Measurements from ENCODE around the gene GSE1. TPM values are rescaled to one million over a fixed set of nuclear protein-coding genes. Genes with fewer than 3 reads are reported as not detected.

Gene GSE1
- total RNA-seq, 1 donor from 2014 or later: 12.9 TPM

- no peaks in the 10 kb centered on the region for H3K27me3 ChIP-seq (ENCODE audit: control insufficient read depth, insufficient read depth, low read length)
- no peak for DNase-seq (ENCODE audit: low read depth)
- H3K36me3 ChIP-seq (ENCODE audit: control insufficient read depth, insufficient read depth, low read length): no peaks in the 10 kb centered on the region
- H3K4me3 ChIP-seq (ENCODE audit: low read depth, low read length): no peak overlapping the region
- FAIRE-seq: no peak
- no peak for TF ChIP-seq CTCF (IDR thresholded peaks at IDR 0.05; ENCODE audit: insufficient read depth, low read length, severe bottlenecking)
Observed at GRCh38 chr16:85689950-85690320, 76.8 kb downstream of the GSE1 start.

GRCh38 chr16:85690469-85691064 lies 77.4 kb downstream of the GSE1 start:
- no peaks in the 10 kb centered on the region for H3K36me3 ChIP-seq (ENCODE audit: control insufficient read depth, insufficient read depth, low read length)
- FAIRE-seq (no peak), DNase-seq (ENCODE audit: low read depth) (no peak)
- H3K27me3 ChIP-seq (ENCODE audit: control insufficient read depth, insufficient read depth, low read length): no peaks in the 10 kb centered on the region
- TF ChIP-seq CTCF (IDR thresholded peaks at IDR 0.05; ENCODE audit: insufficient read depth, low read length, severe bottlenecking): no peak
- no peak overlapping the region for H3K4me3 ChIP-seq (ENCODE audit: low read depth, low read length)

GRCh38 chr16:85695196-85696128 lies 82.3 kb downstream of the GSE1 start:
- FAIRE-seq: no peak
- no peaks in the 10 kb centered on the region for H3K27me3 ChIP-seq (ENCODE audit: control insufficient read depth, insufficient read depth, low read length)

GRCh38 chr16:85696781-85697180 lies 83.7 kb downstream of the GSE1 start:
- DNase-seq (ENCODE audit: low read depth) (peak; percentile 51), FAIRE-seq (no peak)
- no peak overlapping the region for H3K4me3 ChIP-seq (ENCODE audit: low read depth, low read length)
- H3K36me3 ChIP-seq (ENCODE audit: control insufficient read depth, insufficient read depth, low read length): no peaks in the 10 kb centered on the region
- no peak for TF ChIP-seq CTCF (IDR thresholded peaks at IDR 0.05; ENCODE audit: insufficient read depth, low read length, severe bottlenecking)
- no peaks in the 10 kb centered on the region for H3K27me3 ChIP-seq (ENCODE audit: control insufficient read depth, insufficient read depth, low read length)

More at GRCh38 chr16:85695196-85696128, 82.3 kb downstream of the GSE1 start:
- TF ChIP-seq CTCF (IDR thresholded peaks at IDR 0.05; ENCODE audit: insufficient read depth, low read length, severe bottlenecking): no peak
- no peak overlapping the region for H3K4me3 ChIP-seq (ENCODE audit: low read depth, low read length)
- no peak for DNase-seq (ENCODE audit: low read depth)
- no peaks in the 10 kb centered on the region for H3K36me3 ChIP-seq (ENCODE audit: control insufficient read depth, insufficient read depth, low read length)

GRCh38 chr16:85697431-85697830 lies 84.3 kb downstream of the GSE1 start:
- FAIRE-seq (no peak), DNase-seq (ENCODE audit: low read depth) (peak; percentile 71)
- peaks cover 1% of the 10 kb centered on the region for H3K36me3 ChIP-seq (ENCODE audit: control insufficient read depth, insufficient read depth, low read length)
- TF ChIP-seq CTCF (IDR thresholded peaks at IDR 0.05; ENCODE audit: insufficient read depth, low read length, severe bottlenecking): no peak
- no peak overlapping the region for H3K4me3 ChIP-seq (ENCODE audit: low read depth, low read length)
- no peaks in the 10 kb centered on the region for H3K27me3 ChIP-seq (ENCODE audit: control insufficient read depth, insufficient read depth, low read length)
